ENCODE results near the gene TNFSF13B.
"Not testable (repeated sequence)": the region's sequence is repeated elsewhere in the genome, so short reads cannot be mapped to it uniquely, and the experiment has no call there.

The TNFSF13B gene

GRCh38 chr13:108283110-108283509 lies 13.6 kb downstream of the TNFSF13B start:
- DNase-seq: no peak

- no peak for DNase-seq
These were observed 19.2 kb downstream of the TNFSF13B start for GRCh38 chr13:108288741-108289140.

- no peak for DNase-seq
These were observed 20.3 kb downstream of the TNFSF13B start for GRCh38 chr13:108289819-108290218.

DNA sequence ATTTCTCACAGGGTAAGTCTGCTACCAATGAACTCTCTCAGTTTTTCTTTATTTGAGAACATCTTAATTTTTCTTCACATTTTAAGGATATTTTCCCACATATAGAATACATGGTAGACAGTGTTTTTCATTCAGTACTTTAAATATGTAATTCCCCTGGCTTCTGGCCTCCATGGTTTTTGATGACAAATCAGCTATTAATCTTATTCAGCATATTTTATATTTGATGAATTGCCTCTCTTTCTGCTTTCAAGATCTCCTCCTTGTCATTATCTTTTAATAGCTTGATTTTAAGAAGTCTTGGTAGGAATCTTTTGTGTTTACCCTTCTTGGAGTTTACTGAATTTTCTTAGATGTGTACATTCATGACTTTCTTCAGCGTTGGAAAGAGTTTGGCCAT lies 27.6 kb downstream of the TNFSF13B start:
- no peak for DNase-seq

- no peak for DNase-seq
These were observed 32.8 kb downstream of the TNFSF13B start for GRCh38 chr13:108302279-108302678.

DNA sequence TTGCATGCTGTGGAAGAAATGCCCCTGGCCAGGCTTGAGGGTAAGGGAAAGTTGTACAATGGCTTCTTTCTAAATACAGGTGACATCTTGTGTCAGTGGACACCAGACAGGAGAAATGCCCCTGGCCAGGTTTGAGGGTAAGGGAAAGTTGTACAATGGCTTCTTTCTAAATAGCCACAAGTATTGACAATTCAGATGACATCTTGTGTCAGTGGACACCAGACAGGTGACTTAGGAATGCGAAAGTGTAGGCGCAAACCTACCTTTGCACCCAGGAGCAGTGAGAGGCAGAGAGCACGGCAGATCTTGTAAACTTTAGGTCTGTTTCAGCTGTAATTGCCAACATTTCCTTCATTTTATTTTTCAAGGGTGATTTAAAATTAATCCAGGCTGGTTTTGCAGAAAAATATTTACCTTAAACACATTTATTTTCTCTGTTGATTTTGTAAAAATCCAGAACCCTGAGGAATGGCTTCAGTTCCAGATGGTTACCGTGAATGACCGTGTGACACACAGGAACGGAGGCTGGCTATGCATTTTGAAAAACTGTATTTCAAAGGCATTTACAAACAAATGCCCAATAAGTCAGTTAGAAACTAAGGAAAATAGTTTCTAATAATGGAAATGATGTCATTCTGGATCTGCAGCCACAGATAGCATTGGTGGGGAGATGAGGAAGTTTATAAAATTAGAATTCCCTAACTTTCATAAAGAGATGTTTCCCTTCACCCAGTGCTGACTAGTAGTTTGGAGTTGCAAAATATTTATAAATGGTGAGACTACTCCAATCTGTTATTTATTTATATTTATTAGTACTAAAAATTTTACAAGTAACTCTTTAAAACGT lies 34.9 kb downstream of the TNFSF13B start:
- no peak for DNase-seq

- no peak for DNase-seq
These were observed 36.1 kb downstream of the TNFSF13B start for GRCh38 chr13:108305655-108306054.

- no peak for DNase-seq
These were observed 37.3 kb downstream of the TNFSF13B start for GRCh38 chr13:108306860-108307259.

GRCh38 chr13:108311596-108311995 lies 42.1 kb downstream of the TNFSF13B start:
- not testable (repeated sequence) for DNase-seq

- DNase-seq: no peak
These were observed 43.9 kb downstream of the TNFSF13B start for GRCh38 chr13:108313382-108313781.

DNA sequence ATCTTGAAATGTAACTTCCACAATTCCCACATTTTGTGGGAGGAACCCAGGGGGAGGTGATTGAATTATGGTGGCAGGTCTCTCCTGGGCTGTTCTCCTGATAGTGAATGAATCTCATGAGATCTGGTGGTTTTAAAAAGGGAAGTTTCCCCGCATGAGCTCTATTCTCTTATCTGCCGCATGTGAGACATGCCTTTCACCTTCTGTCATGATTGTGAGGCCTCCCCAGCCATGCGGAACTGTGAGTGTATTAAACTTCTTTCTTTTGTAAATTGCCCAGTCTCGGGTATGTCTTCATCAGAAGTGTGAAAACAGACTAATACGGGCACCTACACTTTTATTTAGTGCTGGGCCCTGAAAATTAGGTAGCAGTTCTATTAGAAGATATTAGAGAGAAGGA lies 45.8 kb downstream of the TNFSF13B start:
- DNase-seq: no peak

DNA sequence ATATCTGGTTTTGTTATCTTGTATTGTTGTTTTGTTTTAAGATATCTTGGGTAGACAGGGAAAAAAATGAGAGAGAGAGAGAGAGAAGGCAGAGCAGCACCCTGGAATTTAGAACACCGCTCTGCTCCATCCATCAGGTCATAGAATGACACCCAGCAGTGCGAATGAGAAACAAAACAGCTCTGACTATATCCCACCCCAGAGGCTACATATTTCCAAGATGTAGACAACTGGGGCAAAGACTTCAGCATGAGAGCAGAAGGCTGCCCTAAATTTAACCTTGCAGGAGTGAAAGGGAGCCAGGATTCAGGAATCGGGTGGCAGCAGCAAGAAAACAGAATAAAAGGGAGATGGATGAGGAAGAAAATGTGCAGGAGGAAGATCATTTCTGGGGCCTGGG lies 46.5 kb downstream of the TNFSF13B start:
- DNase-seq: no peak

DNA sequence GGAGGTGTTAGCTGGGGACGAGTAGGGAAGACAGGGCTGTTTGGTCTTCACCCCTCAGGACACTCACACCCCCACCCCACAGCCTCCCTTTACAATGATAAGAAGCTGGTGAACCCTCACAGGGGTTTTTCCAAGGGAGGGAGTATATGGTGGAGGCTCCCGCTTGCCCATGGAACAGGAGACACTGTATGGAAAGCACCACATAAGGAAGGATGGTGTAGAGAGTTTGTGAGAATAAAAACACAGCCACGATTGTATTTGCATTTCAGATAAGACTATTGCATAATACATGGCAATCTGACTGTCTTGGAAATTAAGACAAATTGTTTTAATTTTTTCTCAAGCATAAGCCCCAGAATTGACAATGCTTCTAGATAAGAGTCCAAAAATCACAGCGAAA lies 46.9 kb downstream of the TNFSF13B start:
- no peak for DNase-seq

DNA sequence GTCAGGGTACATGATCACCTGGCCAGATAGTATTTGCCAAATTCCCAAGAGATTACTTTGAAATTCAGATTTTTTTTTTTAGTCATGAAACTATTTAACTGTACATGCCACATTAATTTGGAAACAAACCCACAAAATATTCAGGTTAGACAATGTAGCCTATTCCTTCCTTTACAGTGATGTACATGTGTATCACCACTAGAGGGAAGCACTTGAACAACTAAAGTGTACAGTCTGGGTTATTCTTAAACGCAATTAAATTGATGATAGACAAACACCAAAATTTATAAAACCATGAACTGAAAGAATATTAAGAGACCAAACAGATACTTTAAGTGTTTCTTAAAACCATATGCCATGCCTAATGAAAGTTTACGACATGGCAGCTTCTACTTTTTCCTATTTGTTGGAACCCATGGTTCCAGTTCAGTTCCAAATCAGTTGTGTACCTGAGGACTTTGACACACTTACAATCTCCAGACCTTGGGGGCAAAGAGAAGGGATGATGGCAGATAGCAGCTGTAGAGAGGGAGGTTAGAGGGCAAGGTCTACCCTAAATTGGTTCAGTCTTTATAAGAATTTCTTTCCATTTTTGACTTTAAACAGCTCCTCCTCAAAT lies 52.8 kb downstream of the TNFSF13B start:
- peak; percentile 12 for DNase-seq

DNA sequence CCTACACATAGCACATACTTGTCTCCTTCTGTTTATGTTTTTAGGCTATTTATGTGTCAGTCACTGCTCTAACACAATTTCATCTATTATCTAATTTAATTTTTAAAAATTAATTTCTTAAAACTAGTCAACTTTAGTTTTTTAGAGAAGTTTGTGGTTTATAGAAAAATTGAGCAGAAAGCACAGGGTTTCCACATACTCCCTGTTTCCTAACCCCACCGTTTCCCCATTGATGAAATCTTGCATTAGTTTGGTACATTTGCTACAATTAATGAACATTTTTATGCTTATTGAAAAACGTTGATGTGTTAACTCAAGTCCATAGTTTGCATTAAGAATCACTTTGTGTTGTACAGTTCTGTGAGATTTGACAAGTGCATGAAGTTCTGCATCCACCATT lies 53.5 kb downstream of the TNFSF13B start:
- no peak for DNase-seq

GRCh38 chr13:108325863-108326262 lies 56.3 kb downstream of the TNFSF13B start:
- DNase-seq: no peak

GRCh38 chr13:108326309-108326708 lies 56.8 kb downstream of the TNFSF13B start:
- no peak for DNase-seq

GRCh38 chr13:108328848-108329247 lies 59.3 kb downstream of the TNFSF13B start:
- no peak for DNase-seq

DNA sequence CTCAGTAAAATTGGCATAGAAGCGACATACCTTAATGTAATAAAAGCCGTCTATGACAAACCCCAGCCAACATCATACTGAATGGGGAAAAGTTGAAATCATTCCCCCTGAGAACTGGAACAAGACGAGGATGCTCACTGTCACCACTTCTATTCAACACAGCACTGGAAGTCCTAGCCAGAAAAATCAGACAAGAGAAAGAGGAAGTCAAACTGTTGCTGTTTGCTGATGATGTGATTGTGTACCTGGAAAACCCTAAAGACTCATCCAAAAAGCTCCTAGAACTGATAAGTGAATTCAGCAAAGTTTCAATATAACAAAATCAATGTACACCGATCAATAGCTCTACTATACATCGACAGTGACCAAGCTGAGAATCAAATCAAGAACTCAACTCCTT lies 63.3 kb downstream of the TNFSF13B start:
- DNase-seq: no peak

DNA sequence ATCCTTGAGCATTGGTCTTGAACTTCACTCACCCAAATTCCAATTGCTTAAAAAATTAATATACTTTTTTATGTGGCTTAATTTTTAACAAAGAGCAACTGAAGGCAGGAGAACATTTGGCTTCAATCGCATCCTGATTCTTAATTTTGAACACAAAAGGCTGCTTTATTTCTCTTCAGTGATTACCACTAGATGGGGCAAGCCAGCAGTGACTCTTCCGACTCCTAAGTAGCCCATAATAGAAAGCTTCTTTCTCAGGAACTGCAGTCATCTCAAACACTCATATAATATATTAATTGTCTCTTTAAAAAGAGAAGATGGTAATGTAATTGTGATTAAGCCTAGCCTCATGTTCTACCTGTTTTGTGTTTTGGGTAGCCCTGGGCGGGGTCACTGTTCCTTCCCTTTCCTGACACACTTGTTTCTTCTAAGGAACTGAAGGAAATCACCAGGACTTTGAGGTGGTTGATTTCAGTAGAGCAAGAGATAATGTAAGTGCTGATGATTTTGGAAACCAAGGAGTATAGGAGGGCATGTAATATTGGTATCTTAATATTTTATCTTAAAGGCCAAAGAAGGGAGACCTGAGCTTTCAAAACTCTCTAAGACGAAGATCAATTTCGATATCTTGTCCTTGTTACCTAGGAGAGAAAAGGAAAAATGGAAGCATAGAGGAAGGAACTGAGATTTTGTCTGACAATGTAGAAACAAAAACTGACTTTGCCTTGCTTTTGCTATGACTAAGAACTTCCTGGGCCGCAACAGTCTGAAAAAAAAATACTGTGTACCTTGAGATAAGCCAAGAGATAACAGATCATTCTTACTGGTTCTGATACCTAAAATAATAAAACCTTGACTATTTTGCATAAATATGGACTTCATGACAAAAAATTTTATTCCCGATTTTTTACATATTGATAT lies 73.1 kb downstream of the TNFSF13B start:
- DNase-seq: peak; percentile 3

GRCh38 chr13:108345016-108345415 lies 75.5 kb downstream of the TNFSF13B start:
- no peak for DNase-seq

DNA sequence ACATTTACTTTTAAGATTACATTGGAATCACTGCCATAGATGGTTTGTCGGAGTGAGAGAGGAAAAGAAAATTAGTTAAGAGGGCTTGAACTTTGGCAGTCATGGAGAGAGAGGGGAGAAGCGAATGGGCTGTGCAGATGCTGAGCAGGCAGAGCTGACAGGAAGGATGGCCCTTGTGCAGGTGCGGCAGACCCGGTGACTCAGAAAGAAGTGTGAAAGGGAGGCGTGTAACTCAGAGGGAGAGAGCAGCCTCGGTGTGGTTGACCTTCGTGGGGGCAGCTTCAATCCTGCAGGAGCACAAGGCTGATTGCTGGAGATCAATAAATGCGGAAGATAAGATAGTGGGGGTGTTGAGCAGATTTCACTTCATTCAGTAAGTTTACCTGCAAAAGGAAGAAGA lies 76.9 kb downstream of the TNFSF13B start:
- DNase-seq: no peak

DNA sequence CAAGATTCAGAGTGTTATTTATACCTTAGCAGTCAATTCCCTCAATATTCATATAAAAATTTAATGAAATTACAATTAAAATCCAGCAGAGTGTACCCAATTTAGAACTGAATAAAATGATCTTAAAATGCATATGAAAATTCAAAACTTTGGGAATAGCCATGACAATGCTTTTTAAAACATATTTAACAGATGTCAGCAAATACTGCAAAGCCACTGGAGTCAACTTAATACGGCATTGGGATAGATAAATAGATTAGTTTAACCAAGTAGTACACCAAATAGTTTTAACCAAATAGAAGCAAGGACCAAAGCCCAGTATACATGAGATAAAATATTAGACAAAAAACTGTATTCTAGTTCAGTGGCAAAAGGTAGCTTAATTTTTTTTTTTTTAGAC lies 79.8 kb downstream of the TNFSF13B start:
- DNase-seq: no peak

DNA sequence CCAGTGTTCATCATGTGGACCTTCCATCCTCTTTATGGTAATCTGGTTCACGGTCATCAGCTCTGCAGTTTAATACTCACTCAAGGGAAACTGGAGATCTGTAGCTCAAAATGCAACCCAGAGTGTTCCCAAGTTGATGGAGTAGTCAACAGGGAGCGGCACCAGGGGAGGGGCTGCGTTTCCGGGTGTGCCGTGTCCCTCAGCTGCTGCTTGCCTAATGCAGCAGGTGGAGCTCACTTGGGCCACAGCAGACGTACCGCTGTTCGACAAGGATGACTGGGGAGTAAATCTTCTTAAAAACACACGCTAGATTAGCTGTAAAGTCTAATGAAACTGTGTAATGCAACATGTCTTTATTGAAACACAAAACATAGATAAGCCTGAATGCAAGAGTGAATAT lies 81.1 kb downstream of the TNFSF13B start:
- no peak for DNase-seq

All from NCI-H1436 (cell line).